Measurements from ENCODE around the gene ACAP3. TPM values are rescaled to one million over a fixed set of nuclear protein-coding genes. Genes with fewer than 3 reads are reported as not detected.
A peak's percentile ranks its signal among the peaks of the same experiment; 100 is the strongest.

ACAP3 gene
- total and polyA plus RNA-seq, 10 donors, result 12.6 to 89.7 (median 41.5) TPM

- no peak for DNase-seq
- Histone ChIP-seq H3K9me3 (no peaks in the 10 kb centered on the region), H3K4me1 (peaks cover 3 to 41% (median 20%) of the 10 kb centered on the region in 6 donors), H3K36me3 (no peaks in the 10 kb centered on the region), H3K27ac (no peak overlapping the region), H3K27me3 (replicated peaks in 1 of 7) (peaks cover 0 to 66% (median 32%) of the 10 kb centered on the region in 7 donors), H3K4me3 (peak overlapping the region in 1 of 8 donors; percentile 33)
- intact Hi-C loops (cut with DNase I; ENCODE audit: low total_unique reads), result no loop called here
- WGBS, 5 donors, result 30 to 71% (median 36%) methylated on average over 13 to 45 of the region's 45 CpGs
- TF ChIP-seq POLR2AphosphoS5 (IDR thresholded peaks at IDR 0.05) (no peak), POLR2A (IDR thresholded peaks at IDR 0.05) (no peak), CTCF (IDR thresholded peaks at IDR 0.05 in 8 of 11, conservative IDR thresholded peaks at IDR 0.05 in 3 of 11) (no peak)
Observed at GRCh38 chr1:1245817-1246576, 61.7 kb downstream of the ACAP3 start.

- Histone ChIP-seq H3K4me1 (peaks cover 0 to 34% (median 13%) of the 10 kb centered on the region in 6 donors), H3K36me3 (no peaks in the 10 kb centered on the region), H3K27ac (no peak overlapping the region), H3K9me3 (no peaks in the 10 kb centered on the region), H3K4me3 (no peak overlapping the region), H3K27me3 (replicated peaks in 1 of 7) (peaks cover 0 to 73% (median 35%) of the 10 kb centered on the region in 7 donors)
- no peak for DNase-seq
- whole genome bisulfite sequencing, 5 donors, result 70 to 90% (median 78%) methylated on average over 9 to 23 of the region's 23 CpGs
- TF ChIP-seq CTCF (IDR thresholded peaks at IDR 0.05 in 8 of 11, conservative IDR thresholded peaks at IDR 0.05 in 3 of 11), result no peak
- no peak for TF ChIP-seq POLR2A (IDR thresholded peaks at IDR 0.05)
- TF ChIP-seq POLR2AphosphoS5 (IDR thresholded peaks at IDR 0.05), result no peak
- intact Hi-C loops (cut with DNase I; ENCODE audit: low total_unique reads), result no loop called here
Observed at GRCh38 chr1:1245178-1245816, 62.4 kb downstream of the ACAP3 start.

GRCh38 chr1:1244192-1244811, 63.4 kb downstream of the ACAP3 start:
- intact Hi-C loops (cut with DNase I; ENCODE audit: low total_unique reads), result no loop called here
- H3K27me3 ChIP-seq (replicated peaks in 1 of 7), result peaks cover 0 to 83% (median 40%) of the 10 kb centered on the region in 7 donors
- DNase-seq, result no peak
- no peak overlapping the region for H3K4me3 ChIP-seq
- no peaks in the 10 kb centered on the region for H3K36me3 ChIP-seq
- no peak overlapping the region for H3K27ac ChIP-seq
- no peaks in the 10 kb centered on the region for H3K9me3 ChIP-seq
- 59 to 75% (median 73%) methylated on average over 25 to 30 of the region's 30 CpGs for WGBS, 5 donors
- TF ChIP-seq POLR2A (IDR thresholded peaks at IDR 0.05) (no peak), POLR2AphosphoS5 (IDR thresholded peaks at IDR 0.05) (no peak), CTCF (IDR thresholded peaks at IDR 0.05 in 8 of 11, conservative IDR thresholded peaks at IDR 0.05 in 3 of 11) (no peak)
- H3K4me1 ChIP-seq, result peaks cover 0 to 25% (median 9%) of the 10 kb centered on the region in 6 donors

GRCh38 chr1:1243807-1244191, 63.9 kb downstream of the ACAP3 start:
- H3K36me3 ChIP-seq, result no peaks in the 10 kb centered on the region
- H3K4me1 ChIP-seq, result peaks cover 0 to 25% (median 9%) of the 10 kb centered on the region in 6 donors
- WGBS, 5 donors, result 52 to 100% (median 69%) methylated on average over 3 to 23 of the region's 23 CpGs
- no peaks in the 10 kb centered on the region for H3K9me3 ChIP-seq
- H3K27me3 ChIP-seq (replicated peaks in 1 of 7), result peaks cover 0 to 88% (median 45%) of the 10 kb centered on the region in 7 donors
- no peak for DNase-seq
- intact Hi-C loops (cut with DNase I; ENCODE audit: low total_unique reads), result no loop called here
- TF ChIP-seq CTCF (IDR thresholded peaks at IDR 0.05 in 8 of 11, conservative IDR thresholded peaks at IDR 0.05 in 3 of 11), result no peak
- no peak for TF ChIP-seq POLR2AphosphoS5 (IDR thresholded peaks at IDR 0.05)
- no peak for TF ChIP-seq POLR2A (IDR thresholded peaks at IDR 0.05)
- no peak overlapping the region for H3K27ac ChIP-seq
- H3K4me3 ChIP-seq, result no peak overlapping the region
